Measurements from ENCODE around the gene WTAP. TPM values are rescaled to one million over a fixed set of nuclear protein-coding genes. Genes with fewer than 3 reads are reported as not detected.

The WTAP gene
- total RNA-seq, 1 experiment from 2014 or later, result 142 TPM

GRCh38 chr6:159766906-159767305 is 39.6 kb downstream of the WTAP start:
- no peaks in the 10 kb centered on the region for H3K9me3 Mint-ChIP-seq (ENCODE audit: unreplicated experiment)
- H3K4me3 Mint-ChIP-seq (ENCODE audit: unreplicated experiment), result no peak overlapping the region
- POLR2A ChIA-PET, result interaction anchor here (0.6 kb wide), 1 partner anchor 1533 kb away, joined by 3 read pairs; no protein-coding TSS in a partner anchor
- CTCF ChIA-PET, result interaction anchor here (1.0 kb wide), 2 partner anchors 20 to 47 kb away, joined by 3 read pairs; no protein-coding TSS in a partner anchor
- intact Hi-C loops (cut with micrococcal nuclease), result no loop called here
- DNase-seq (ENCODE audit: unreplicated experiment), result no peak
- H3K27ac Mint-ChIP-seq (ENCODE audit: low read depth, unreplicated experiment), result no peak overlapping the region
- peaks cover 7% of the 10 kb centered on the region for H3K4me1 Mint-ChIP-seq (ENCODE audit: insufficient read depth, unreplicated experiment)
- BruUV-seq (replicated peaks), result no TSS peak
- H3K27me3 Mint-ChIP-seq (ENCODE audit: insufficient read depth, unreplicated experiment), result no peaks in the 10 kb centered on the region
- no peak for TF ChIP-seq CTCF (IDR thresholded peaks at IDR 0.05; ENCODE audit: unreplicated experiment)
- peaks cover 98% of the 10 kb centered on the region for H3K36me3 Mint-ChIP-seq (ENCODE audit: insufficient read depth, unreplicated experiment)

- no TSS peak for BruUV-seq (replicated peaks)
- H3K4me3 Mint-ChIP-seq (ENCODE audit: unreplicated experiment), result no peak overlapping the region
- no peak for TF ChIP-seq CTCF (IDR thresholded peaks at IDR 0.05; ENCODE audit: unreplicated experiment)
- H3K9me3 Mint-ChIP-seq (ENCODE audit: unreplicated experiment), result no peaks in the 10 kb centered on the region
- H3K4me1 Mint-ChIP-seq (ENCODE audit: insufficient read depth, unreplicated experiment), result no peaks in the 10 kb centered on the region
- ChIA-PET CTCF (interaction anchor here (0.5 kb wide), 1 partner anchor 12 kb away, joined by 3 read pairs; no protein-coding TSS in a partner anchor), POLR2A (interaction anchor here (0.7 to 0.9 kb wide), 2 partner anchors 10 to 20 kb away, joined by 4 to 6 read pairs; partner anchors contain the start of gene TCP1)
- peaks cover 96% of the 10 kb centered on the region for H3K36me3 Mint-ChIP-seq (ENCODE audit: insufficient read depth, unreplicated experiment)
- no peaks in the 10 kb centered on the region for H3K27me3 Mint-ChIP-seq (ENCODE audit: insufficient read depth, unreplicated experiment)
- no peak overlapping the region for H3K27ac Mint-ChIP-seq (ENCODE audit: low read depth, unreplicated experiment)
- intact Hi-C loops (cut with micrococcal nuclease), result no loop called here
- no peak for DNase-seq (ENCODE audit: unreplicated experiment)
Observed at GRCh38 chr6:159769470-159769869, 42.2 kb downstream of the WTAP start.

- no TSS peak for BruUV-seq (replicated peaks)
- ChIA-PET CTCF (interaction anchor here (0.7 kb wide), 1 partner anchor 207 kb away, joined by 3 read pairs; no protein-coding TSS in a partner anchor), POLR2A (interaction anchor here (0.7 to 1.5 kb wide), 6 partner anchors 16 to 596 kb away, joined by 3 to 4 read pairs (median 4); partner anchors contain the start of genes MRPL18 and TCP1)
- peaks cover 94% of the 10 kb centered on the region for H3K36me3 Mint-ChIP-seq (ENCODE audit: insufficient read depth, unreplicated experiment)
- H3K27ac Mint-ChIP-seq (ENCODE audit: low read depth, unreplicated experiment), result no peak overlapping the region
- intact Hi-C loops (cut with micrococcal nuclease), result no loop called here
- no peaks in the 10 kb centered on the region for H3K4me1 Mint-ChIP-seq (ENCODE audit: insufficient read depth, unreplicated experiment)
- no peak for DNase-seq (ENCODE audit: unreplicated experiment)
- H3K27me3 Mint-ChIP-seq (ENCODE audit: insufficient read depth, unreplicated experiment), result no peaks in the 10 kb centered on the region
- H3K4me3 Mint-ChIP-seq (ENCODE audit: unreplicated experiment), result no peak overlapping the region
- TF ChIP-seq CTCF (IDR thresholded peaks at IDR 0.05; ENCODE audit: unreplicated experiment), result no peak
- H3K9me3 Mint-ChIP-seq (ENCODE audit: unreplicated experiment), result no peaks in the 10 kb centered on the region
Observed at GRCh38 chr6:159772196-159772595, 44.9 kb downstream of the WTAP start.

GRCh38 chr6:159777240-159777904 is 50.1 kb downstream of the WTAP start:
- CTCF ChIA-PET, result no interaction called here
- Mint-ChIP-seq H3K27ac (ENCODE audit: low read depth, unreplicated experiment) (no peak overlapping the region), H3K36me3 (ENCODE audit: insufficient read depth, unreplicated experiment) (peaks cover 97% of the 10 kb centered on the region)

More at GRCh38 chr6:159777240-159777904, 50.1 kb downstream of the WTAP start:
- TF ChIP-seq CTCF (IDR thresholded peaks at IDR 0.05; ENCODE audit: unreplicated experiment), result no peak
- POLR2A ChIA-PET, result interaction anchor here (1.1 to 5.5 kb wide), 3 partner anchors 10 to 51 kb away, joined by 4 to 33 read pairs (median 6); partner anchors contain the start of genes MRPL18, TCP1 and WTAP
- Mint-ChIP-seq H3K4me3 (ENCODE audit: unreplicated experiment) (no peak overlapping the region), H3K4me1 (ENCODE audit: insufficient read depth, unreplicated experiment) (peaks cover 7% of the 10 kb centered on the region), H3K9me3 (ENCODE audit: unreplicated experiment) (no peaks in the 10 kb centered on the region), H3K27me3 (ENCODE audit: insufficient read depth, unreplicated experiment) (no peaks in the 10 kb centered on the region)
- DNase-seq (ENCODE audit: unreplicated experiment), result no peak
- intact Hi-C loops (cut with micrococcal nuclease), result no loop called here
- BruUV-seq (replicated peaks), result no TSS peak
